Inferior parietal cortex (tissue), 1 donor: ENCODE measurements around the gene TMEM255B.

Source experiments
- DNase-seq: peaks from one replicate; pipeline ENCODE4 v3.0.0-alpha.2; 2016; ENCODE audit errors: extremely low spot score

The TMEM255B gene

GRCh38 chr13:113766035-113766800 lies 7.2 kb downstream of the TMEM255B start:
- no peak for DNase-seq

DNA sequence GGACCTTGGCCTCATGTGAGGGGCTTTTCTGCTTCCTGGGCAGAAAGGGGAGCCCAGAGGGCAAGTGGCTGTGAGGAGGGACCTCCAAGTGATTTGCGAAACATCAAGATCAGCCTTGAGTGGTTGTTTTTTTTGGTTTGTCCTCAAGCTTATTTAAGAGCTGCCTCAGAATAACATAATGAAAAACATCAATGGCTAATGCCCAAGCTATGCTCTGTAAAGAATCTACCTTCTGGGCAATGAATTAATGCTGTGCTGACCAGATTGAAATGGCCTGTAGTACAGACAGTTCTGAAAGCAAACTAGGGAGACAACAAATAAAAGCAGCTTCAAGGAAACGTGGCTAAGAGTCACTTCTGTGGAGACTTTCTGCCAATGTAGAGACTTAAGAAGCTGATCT lies 8.3 kb downstream of the TMEM255B start:
- no peak for DNase-seq

GRCh38 chr13:113768018-113768905 lies 9.2 kb downstream of the TMEM255B start:
- no peak for DNase-seq

- no peak for DNase-seq
These were observed 10.1 kb downstream of the TMEM255B start for GRCh38 chr13:113769106-113769505.

DNA sequence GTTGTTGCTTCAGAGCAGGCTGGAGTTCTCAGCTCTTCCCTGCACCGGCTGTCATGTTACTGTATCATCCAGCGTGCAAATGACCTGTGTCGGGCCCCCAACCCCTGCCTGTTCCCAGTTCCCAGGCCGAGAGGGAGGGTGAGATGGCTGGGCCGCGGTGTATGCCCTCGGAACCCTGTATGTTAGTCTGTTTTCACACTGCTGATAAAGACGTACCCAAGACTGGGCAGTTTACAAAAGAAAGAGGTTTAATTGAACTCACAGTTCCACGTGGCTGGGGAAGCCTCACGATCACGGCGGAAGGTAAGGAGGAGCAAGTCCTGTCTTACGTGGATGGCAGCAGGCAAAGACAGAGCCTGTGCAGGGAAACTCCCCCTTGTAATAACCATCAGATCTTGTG lies 10.9 kb downstream of the TMEM255B start:
- no peak for DNase-seq

- DNase-seq = no peak
These were observed 11.4 kb downstream of the TMEM255B start for GRCh38 chr13:113770441-113770840.

GRCh38 chr13:113770937-113771336 lies 11.9 kb downstream of the TMEM255B start:
- DNase-seq = no peak

- no peak for DNase-seq
These were observed 12.8 kb downstream of the TMEM255B start for GRCh38 chr13:113771709-113772331.

- no peak for DNase-seq
These were observed 15.4 kb downstream of the TMEM255B start for GRCh38 chr13:113774177-113775107.

DNA sequence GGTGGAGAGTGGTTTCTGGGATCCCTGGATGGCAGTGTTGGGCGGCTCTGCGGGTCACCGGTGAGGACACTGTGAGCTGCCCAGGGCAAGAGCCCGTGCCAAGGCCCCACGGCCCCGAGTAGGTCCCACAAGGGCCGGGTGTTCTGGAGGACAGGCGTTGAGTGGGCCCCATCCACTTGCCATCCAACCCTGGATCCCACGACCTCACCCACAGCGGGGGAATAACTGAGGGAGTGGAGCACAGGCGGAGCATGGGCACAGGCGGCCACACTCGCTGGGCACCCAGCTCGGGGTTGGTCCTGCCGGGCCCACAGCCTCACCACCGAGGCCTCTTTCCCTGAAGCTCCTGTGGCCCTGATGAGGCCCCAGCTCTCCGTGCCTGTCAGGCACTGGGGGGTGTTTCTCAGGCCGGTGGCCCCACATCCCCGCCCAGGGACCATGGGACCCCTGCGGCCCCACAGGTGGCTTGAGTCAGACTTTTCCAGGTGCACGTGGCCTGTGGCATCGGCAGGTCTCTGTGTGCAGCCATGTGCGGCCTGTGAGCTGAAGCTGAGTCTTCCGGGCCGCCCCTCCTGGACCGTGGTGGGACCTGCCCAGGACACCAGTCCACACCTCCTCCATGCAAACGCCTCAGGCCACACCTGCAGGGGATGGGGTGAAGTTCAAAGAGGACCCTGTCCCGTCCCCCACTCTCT lies 16.6 kb downstream of the TMEM255B start:
- no peak for DNase-seq

DNA sequence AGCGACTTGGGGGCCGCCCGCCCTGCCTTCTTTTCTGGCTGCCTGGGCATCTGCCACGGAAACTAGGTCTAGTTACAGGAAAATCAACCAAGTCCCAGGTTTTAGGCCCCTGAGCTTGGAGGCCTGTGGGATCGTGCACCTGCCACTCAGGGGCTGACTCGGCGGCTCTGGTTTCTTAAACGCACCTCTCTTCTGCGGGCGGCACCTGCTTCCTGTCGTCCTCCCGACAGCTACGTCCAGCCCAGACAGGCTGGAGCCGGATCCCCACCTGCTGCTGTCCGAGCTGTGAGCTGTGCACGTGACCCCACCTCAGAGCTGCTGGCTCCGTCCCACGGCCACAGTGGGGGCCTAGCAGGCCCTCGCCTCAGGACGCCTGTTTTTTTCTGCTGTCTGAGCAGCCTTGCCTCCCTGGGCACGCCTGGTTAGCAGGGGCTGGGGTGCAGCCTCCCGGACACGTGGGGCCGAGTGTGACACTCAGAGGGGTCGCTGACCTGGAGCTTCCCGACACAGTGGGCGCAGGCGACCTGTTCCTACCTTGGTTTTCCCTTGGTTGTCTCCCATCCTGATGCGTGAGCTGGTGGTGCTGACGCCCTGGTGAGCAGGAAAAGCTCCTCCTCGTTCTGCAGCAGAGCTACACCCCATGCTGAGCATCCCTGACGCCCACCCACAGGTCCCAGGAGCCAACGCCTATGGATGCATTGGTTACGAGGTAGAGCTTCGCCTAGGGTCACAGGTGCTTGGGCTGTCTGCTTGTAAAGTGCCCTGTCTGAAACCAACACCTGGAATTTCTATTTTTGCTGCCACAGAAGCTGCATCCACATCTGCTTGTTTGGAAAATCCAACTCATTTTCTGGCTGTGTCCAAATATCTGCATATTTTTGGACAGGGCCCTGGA lies 17.5 kb downstream of the TMEM255B start:
- DNase-seq = no peak

- no peak for DNase-seq
These were observed 18.6 kb downstream of the TMEM255B start for GRCh38 chr13:113777311-113778260.

DNA sequence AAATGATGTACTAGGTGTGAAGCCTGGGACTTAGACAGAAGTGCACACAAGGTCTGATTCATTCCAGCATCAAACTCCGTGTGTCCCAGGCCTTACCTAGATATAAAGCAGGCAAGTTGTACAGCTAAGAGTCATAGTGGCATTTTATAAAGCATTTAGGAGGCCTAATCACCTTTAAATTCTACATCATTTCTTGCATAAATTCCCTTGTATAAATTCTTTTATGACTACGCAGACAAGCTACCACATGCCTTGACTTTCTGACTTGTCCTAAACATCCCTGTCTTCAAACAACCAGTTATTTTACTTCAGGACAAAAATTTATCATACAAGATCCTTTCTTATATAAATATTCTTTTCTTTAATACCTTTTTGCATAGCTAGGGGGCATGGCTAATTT lies 22.5 kb downstream of the TMEM255B start:
- DNase-seq = no peak

DNA sequence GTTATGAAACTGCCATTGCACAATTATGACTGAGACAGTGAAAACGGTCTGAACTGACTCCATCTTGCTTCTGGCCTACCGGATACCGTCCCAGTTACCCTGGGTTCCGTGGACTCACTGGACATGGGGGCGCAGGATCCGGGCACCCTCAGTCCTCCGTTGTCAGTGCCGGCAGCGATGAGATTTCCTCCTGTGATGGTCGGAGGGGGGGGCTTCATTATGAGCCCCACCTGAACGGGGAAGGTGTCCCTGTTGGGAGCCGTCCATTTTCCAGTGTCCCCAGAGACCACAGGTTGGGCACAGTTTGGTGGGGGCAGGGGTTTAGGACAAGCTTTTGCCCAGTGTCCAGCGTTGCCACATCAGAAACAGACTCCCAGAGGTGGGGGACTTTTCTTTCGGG lies 23.4 kb downstream of the TMEM255B start:
- DNase-seq = no peak

- no peak for DNase-seq
These were observed 24.3 kb downstream of the TMEM255B start for GRCh38 chr13:113783200-113783881.

DNA sequence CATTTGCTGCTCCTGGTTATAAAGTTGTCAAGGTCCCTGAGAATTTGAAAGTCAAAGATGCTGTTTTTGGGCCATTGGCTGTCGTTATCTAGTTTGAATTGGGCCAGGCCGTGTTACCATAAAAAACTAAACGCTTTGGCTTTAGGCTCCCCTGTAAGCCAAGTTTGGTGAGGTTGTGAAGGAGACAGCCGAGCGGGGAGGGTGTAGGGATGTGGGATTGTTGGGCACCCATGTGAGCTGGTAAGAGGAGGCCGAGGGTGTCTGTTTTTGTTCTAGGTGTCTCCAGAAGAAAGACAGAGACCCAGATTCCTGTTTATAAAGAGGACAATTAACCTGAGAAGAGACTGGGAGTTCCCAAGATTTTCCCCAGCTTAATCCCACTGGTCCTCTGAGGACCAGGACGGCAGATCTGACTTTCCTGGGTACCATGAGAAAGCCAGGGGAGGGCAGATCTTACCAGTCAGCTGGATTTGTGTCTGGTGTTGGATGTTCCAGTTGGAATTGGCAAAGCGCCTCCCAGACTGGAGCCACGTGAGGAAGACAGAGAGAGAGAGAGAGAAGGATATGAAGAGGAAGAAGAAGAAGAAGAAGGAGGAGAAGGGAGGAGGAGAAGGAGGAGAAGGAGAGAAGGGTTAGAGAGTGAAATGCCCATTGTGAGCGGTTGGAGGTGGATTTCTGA lies 25.1 kb downstream of the TMEM255B start:
- DNase-seq = no peak

GRCh38 chr13:113784645-113785024 lies 25.6 kb downstream of the TMEM255B start:
- DNase-seq = no peak
